NCI-H2227 (cell line): ENCODE measurements around the gene CROCC2.

ENCODE experiments used
- DNase-seq: peaks from one replicate; lab custom pipeline; 2025; ENCODE audit not compliant: unreplicated experiment; lab: John Stamatoyannopoulos, UW

CROCC2 gene

GRCh38 chr2:240906141-240906910 lies at the start of gene CROCC2:
Gene CROCC2, plus strand, starts transcription at chr2:240906336. Its CDS starts 178 bp downstream, at chr2:240906514.
- DNase-seq = peak; percentile 71

GRCh38 chr2:240857039-240858008 lies 48.8 kb upstream of the CROCC2 start:
- DNase-seq = no peak

GRCh38 chr2:240858321-240858720 lies 47.8 kb upstream of the CROCC2 start:
- DNase-seq = no peak

- no peak for DNase-seq
Observed at GRCh38 chr2:240858871-240859270, 47.3 kb upstream of the CROCC2 start.

GRCh38 chr2:240861547-240861946 lies 44.6 kb upstream of the CROCC2 start:
- no peak for DNase-seq

GRCh38 chr2:240864475-240864874 lies 41.7 kb upstream of the CROCC2 start:
- no peak for DNase-seq

GRCh38 chr2:240865391-240865790 lies 40.7 kb upstream of the CROCC2 start:
- DNase-seq = no peak

GRCh38 chr2:240868286-240869108 lies 37.6 kb upstream of the CROCC2 start, which contains the start of gene AGXT:
Gene AGXT, plus strand, starts transcription at chr2:240868824. Its CDS starts 42 bp downstream, at chr2:240868866.
- DNase-seq = no peak

- DNase-seq = no peak
Observed at GRCh38 chr2:240869109-240869955, 36.8 kb upstream of the CROCC2 start.

GRCh38 chr2:240869956-240870875 lies 35.9 kb upstream of the CROCC2 start:
- no peak for DNase-seq

- no peak for DNase-seq
Observed at GRCh38 chr2:240871071-240871958, 34.8 kb upstream of the CROCC2 start.

GRCh38 chr2:240872317-240873097 lies 33.6 kb upstream of the CROCC2 start:
- DNase-seq = no peak

- DNase-seq = no peak
Observed at GRCh38 chr2:240873098-240873788, 32.9 kb upstream of the CROCC2 start.

GRCh38 chr2:240873805-240874714 lies 32.1 kb upstream of the CROCC2 start:
- DNase-seq = no peak

- DNase-seq = no peak
Observed at GRCh38 chr2:240874715-240875227, 31.4 kb upstream of the CROCC2 start.
